Loucy (cell line): ENCODE measurements around the gene HSF2BP.

ENCODE experiments used
- CTCF ChIP-seq: fragments of 200-600 bp; sonication (generic); conservative IDR thresholded peaks from 2 replicates; pipeline ENCODE4 v1.5.1; 2014; ENCODE audit warnings: mild to moderate bottlenecking, antibody characterized with exemption, low read length
- EZH2phosphoT487 ChIP-seq: fragments of 200-600 bp; IDR thresholded peaks from 2 replicates; pipeline ENCODE4 v1.6.1; 2018; ENCODE audit warnings: antibody characterized with exemption, mild to moderate bottlenecking, moderate library complexity, borderline replicate concordance

GRCh38 chr21:43701936-43702784, 42.9 kb upstream of the HSF2BP start:
- no peak for TF ChIP-seq CTCF
- TF ChIP-seq EZH2phosphoT487: no peak
